Middle frontal gyrus (tissue), 1 donor: ENCODE results near the gene MEST.
"Not testable (repeated sequence)": the region's sequence is repeated elsewhere in the genome, so short reads cannot be mapped to it uniquely, and the experiment has no call there.

Experiments
- DNase-seq: peaks from one replicate; pipeline ENCODE4 v3.0.0-alpha.2; 2015; ENCODE audit warnings: low spot score; ENCODE audit errors: extremely low spot score

MEST gene, protein sequence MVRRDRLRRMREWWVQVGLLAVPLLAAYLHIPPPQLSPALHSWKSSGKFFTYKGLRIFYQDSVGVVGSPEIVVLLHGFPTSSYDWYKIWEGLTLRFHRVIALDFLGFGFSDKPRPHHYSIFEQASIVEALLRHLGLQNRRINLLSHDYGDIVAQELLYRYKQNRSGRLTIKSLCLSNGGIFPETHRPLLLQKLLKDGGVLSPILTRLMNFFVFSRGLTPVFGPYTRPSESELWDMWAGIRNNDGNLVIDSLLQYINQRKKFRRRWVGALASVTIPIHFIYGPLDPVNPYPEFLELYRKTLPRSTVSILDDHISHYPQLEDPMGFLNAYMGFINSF

DNA sequence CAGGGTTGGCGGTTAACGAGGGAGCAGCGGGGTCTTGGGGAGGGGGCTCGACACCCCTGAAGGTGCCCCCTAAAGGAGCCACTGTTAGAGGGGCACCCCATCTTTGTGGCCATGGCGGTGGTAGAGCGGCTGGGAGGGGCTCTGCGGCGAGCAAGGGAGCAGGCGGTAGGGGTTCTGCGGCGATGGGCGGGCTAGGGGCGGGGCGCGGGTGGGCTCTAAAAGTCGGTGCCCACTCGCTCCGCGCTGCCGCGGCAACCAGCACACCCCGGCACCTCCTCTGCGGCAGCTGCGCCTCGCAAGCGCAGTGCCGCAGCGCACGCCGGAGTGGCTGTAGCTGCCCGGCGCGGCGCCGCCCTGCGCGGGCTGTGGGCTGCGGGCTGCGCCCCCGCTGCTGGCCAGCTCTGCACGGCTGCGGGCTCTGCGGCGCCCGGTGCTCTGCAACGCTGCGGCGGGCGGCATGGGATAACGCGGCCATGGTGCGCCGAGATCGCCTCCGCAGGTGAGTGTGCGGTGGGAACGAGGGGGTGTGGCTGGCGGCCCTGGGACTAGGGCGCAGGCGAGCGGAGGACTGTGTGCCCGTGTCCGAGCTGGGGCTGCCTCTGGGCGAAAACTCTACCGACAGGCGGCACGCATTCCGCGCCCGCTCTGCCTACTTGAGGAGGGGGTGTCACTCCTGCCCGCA lies at the start of gene MEST:
TSS of gene MEST (plus strand) at position 245 of the 682 bp plus-strand sequence. CDS start at position 474, 229 bp downstream.
- DNase-seq, result no peak

GRCh38 chr7:130442601-130443000 lies 49.3 kb upstream of the MEST start:
- no peak for DNase-seq

- DNase-seq, result no peak
Observed at GRCh38 chr7:130444234-130444633, 47.7 kb upstream of the MEST start.

DNA sequence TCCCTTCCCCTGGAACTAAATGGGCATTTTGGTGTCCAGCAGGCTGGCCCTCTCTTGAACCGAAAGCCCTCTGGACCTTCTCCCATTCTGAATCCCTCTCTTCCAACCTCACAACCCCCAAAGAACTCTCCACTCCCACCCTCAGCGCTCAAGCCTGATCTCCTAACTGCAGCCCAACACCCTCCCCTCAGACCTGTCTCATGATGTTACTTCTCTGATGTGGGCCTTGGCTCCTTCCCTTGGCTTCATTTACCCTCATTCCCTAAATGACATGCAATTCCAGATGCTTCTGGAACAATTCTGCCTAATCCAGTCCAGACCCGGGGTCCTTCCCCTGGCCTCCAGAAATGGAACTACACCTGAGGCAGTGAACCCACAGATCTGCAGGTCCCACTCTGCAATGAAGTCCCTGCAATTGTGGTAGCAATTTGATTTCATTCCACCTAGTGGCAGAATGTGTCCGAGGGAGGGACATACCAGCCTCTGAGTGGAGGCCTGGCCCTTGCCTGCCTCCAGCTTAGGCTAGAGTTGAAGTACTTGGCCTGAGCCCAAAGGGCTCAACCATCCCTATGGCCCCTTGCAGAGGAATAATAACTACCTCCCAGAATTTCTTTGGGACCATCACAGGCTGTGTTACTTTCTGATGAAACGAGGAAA lies 47.0 kb upstream of the MEST start:
- DNase-seq, result no peak

DNA sequence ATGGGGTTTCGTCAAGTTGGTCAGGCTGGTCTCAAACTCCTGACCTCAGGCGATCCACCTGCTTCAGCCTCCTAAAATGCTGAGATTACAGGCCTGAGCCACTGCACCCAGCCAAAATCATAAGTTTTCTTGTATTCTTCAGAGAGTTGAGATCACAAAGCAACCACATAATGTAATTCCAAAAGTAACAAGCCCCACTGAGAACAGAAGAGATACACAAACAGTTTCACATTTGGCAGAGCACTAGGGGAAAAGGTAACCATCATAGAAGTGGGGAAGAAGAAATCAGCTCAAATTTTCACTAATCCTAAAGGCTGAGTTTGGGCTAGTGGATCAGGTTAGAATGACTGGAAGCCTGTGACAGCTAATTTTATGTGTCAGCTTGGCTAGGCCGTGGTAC lies 45.6 kb upstream of the MEST start:
- DNase-seq, result no peak

- DNase-seq, result not testable (repeated sequence)
Observed at GRCh38 chr7:130451344-130451743, 40.5 kb upstream of the MEST start.

- DNase-seq, result no peak
Observed at GRCh38 chr7:130452951-130453350, 38.9 kb upstream of the MEST start.

GRCh38 chr7:130454959-130455358 lies 36.9 kb upstream of the MEST start:
- no peak for DNase-seq

DNA sequence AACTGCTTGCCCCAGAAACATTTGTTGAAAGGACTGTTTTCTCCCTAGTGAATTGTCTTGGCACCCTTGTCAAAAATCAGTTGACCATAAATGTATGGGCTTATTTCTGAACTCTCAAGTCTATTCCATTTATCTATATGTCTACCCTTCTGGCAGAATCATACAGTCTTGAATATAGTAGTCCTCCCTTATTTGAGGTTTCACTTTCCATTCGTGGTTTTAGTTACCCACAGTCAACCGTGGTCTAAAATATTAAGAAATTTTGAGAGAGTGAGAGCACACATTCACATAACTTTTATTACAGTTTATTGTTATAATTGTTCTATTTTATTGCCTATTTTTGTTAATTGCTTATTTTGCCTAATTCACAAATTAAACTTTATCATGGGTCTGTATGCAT lies 33.6 kb upstream of the MEST start:
- DNase-seq, result no peak

- DNase-seq, result no peak
Observed at GRCh38 chr7:130461272-130461671, 30.6 kb upstream of the MEST start.

DNA sequence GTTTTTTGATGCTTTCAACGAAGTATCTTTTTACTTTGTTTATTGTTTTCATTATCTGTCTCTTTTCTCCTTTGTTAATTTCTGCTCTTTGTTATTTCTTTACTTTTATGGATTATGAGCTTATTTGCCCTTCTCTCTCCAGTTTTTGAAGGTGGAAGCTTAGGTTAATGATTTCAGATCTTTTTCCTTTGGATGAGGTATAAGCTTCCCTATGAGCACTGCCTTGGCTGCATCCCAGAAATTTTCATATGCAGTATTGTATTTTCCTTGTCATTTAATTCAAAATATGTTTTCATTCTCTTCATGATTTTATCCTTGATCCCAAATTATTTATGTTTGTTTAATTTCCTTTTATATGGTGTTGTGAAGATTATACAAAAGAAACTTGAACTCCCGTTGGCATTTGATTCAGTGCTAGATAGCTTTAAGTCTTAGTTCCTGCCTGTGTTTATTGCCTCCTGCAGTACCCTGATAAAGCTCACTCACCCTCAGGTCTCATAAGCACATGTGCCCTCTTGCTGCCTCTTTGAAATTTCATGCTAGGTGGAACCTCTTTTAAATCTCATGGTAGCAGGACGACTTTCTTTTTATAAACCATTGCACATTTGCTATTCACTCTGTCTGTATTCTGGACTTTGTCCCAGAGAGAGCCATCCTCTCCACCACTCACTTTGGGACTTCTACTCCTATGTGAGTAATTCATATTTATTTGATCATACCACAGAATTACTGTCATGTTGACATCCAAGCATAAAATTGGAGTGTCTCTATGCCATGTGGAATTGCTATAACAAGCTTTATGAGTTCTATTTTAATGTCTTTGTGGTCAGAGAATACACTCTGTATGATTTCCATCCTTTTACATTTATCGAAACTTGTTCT lies 28.1 kb upstream of the MEST start:
- no peak for DNase-seq

DNA sequence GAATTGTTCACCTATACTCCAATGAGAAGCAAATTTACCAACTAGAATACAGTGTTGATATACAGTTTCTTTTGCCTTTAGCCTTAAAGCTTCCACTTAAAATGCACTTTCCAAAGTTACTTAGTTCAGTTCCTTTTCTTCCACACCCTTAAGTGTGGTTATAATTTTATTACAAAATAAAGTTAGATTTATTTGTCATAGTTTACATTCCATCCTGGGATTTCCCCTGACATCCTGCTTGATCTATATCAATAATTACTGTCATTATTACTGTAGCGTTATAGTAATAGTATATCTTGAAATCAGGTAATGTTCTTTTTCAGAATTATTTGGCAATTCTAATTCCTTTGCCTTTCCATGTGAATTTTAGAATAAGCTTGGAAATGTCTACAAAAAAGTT lies 23.3 kb upstream of the MEST start:
- no peak for DNase-seq

GRCh38 chr7:130471974-130472373 lies 19.9 kb upstream of the MEST start:
- no peak for DNase-seq

GRCh38 chr7:130473289-130473688 lies 18.6 kb upstream of the MEST start:
- DNase-seq, result no peak

GRCh38 chr7:130473876-130474275 lies 18.0 kb upstream of the MEST start:
- DNase-seq, result no peak

- DNase-seq, result no peak
Observed at GRCh38 chr7:130475776-130476175, 16.1 kb upstream of the MEST start.

DNA sequence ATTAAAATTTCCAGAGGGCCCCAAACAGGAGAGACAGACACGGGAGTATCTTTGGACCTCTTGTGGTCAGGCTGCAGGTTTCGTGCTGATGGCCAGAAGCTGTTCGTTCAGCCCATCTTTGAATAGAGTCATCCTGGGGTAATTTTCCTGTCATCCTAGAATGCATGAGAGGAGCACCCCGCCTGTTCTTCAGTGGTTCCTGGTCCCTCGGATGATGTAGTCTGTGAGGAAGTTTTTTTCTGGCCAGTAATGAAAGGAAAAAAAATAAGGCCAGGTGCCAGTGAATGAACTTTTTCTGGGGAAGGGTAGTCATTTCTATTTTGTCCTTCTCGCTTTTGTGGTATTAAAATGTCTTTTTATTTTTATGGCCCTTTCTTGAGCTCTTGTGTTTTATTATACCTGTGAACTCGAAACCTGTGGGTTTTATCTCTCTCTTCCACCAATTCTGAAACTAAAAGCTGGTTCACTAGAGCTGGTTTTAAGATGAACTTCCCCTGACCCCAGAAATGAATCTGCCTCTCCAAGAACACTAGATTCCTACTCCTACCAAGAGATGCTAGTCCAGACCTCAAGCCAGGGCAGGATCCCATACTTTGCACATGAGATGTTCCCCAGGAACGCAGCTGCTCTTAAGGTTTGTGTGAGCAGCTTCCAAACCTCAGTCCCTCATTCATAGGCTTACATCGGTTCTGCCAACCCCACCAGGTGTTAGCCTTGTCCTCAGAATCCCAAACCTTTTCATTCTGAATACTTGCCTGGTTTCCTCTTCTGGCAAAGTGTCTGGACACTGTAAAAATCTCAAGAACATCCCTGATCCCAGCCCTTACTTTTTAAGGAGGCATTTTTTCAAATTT lies 15.4 kb upstream of the MEST start:
- no peak for DNase-seq

DNA sequence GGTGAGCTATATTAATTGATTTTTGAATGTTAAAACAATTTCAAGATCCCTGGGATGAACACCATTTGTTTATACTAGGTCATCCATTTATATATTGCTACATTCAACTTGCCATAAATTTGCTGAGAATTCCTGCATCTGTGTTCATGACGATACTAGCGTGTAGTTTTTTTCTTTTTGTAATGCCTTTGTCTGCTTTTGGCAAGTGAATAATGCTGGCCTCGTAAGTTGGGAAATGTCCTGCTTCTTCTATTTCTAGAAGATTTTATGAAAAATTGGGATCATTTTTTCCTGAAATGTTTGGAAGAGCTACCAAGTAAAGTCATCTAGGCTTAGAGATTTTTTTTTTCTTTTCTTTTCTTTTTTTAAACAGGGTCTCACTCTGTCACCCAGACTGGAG lies 12.9 kb upstream of the MEST start:
- no peak for DNase-seq

- no peak for DNase-seq
Observed at GRCh38 chr7:130479716-130480400, 12.0 kb upstream of the MEST start.

DNA sequence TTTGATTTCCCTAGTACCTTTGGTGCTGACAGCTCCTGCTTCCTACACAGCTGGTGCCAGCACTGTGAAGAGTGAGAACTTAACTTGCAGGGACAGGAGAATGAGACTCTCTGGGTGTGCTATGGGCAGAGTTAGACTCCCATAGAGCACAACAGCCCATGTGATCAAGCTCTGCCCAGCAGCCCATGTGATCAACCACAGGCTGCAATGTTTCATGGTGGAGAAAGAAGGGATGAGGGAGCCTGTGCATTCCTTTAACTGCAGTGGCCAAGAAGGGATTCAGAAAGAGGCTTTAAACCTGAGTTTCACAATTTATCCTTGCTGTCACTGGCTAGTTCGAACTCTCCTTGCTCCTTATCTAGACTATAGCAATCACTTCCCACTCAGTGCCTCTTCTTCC lies 10.0 kb upstream of the MEST start:
- DNase-seq, result no peak
